ENCODE measurements around the gene PCDHGA8. TPM values are rescaled to one million over a fixed set of nuclear protein-coding genes. Genes with fewer than 3 reads are reported as not detected.

The PCDHGA8 gene
- total RNA-seq, 1 experiment from 2014 or later: 2.2 TPM

DNA sequence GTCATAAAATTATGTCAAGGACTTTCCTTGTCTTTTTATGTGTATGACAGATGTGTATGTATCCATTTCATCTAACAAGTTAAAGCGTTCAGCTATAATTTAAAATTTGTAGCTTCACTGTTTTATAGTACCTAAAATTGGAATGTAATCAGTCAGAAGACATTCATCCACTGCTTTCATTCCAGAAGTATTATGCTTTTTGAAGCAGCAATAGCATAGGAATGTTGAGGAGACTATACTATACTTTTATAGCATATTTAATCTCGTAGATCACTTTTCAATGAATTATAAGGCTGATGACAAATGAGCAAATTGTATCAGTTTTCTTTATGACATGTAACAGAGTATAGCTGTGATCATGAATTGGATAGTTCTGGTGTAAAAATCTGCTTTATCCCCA lies 44.8 kb downstream of the PCDHGA8 start:
- no TSS peak for BruUV-seq (replicated peaks)
- H3K4me3 ChIP-seq (ENCODE audit: low read depth, low read length, poor library complexity, severe bottlenecking): no peak overlapping the region
- intact Hi-C loops (cut with micrococcal nuclease; ENCODE audit: unreplicated experiment): no loop called here
- peaks cover 11% of the 10 kb centered on the region for H3K9me3 ChIP-seq (ENCODE audit: low read depth, low read length, poor library complexity, severe bottlenecking)
- H3K27ac ChIP-seq (ENCODE audit: low read depth, low read length, poor library complexity, severe bottlenecking): no peak overlapping the region
- peaks cover 8% of the 10 kb centered on the region for H3K36me3 ChIP-seq (ENCODE audit: insufficient read depth, low read length, poor library complexity, severe bottlenecking)
- CTCF ChIA-PET: no interaction called here
- no peaks in the 10 kb centered on the region for H3K4me1 ChIP-seq (ENCODE audit: insufficient read depth, low read length, poor library complexity, severe bottlenecking)
- no peak for DNase-seq (ENCODE audit: low spot score)
- TF ChIP-seq EZH2 (IDR thresholded peaks at IDR 0.05; ENCODE audit: borderline replicate concordance, low read depth, low read length, poor library complexity, severe bottlenecking): no peak
- TF ChIP-seq, protein P1, sequence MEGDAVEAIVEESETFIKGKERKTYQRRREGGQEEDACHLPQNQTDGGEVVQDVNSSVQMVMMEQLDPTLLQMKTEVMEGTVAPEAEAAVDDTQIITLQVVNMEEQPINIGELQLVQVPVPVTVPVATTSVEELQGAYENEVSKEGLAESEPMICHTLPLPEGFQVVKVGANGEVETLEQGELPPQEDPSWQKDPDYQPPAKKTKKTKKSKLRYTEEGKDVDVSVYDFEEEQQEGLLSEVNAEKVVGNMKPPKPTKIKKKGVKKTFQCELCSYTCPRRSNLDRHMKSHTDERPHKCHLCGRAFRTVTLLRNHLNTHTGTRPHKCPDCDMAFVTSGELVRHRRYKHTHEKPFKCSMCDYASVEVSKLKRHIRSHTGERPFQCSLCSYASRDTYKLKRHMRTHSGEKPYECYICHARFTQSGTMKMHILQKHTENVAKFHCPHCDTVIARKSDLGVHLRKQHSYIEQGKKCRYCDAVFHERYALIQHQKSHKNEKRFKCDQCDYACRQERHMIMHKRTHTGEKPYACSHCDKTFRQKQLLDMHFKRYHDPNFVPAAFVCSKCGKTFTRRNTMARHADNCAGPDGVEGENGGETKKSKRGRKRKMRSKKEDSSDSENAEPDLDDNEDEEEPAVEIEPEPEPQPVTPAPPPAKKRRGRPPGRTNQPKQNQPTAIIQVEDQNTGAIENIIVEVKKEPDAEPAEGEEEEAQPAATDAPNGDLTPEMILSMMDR (conservative IDR thresholded peaks at IDR 0.05; ENCODE audit: low read depth, low read length): no peak
- H3K27me3 ChIP-seq (replicated peaks; ENCODE audit: insufficient read depth, low read depth, low read length, poor library complexity): no peaks in the 10 kb centered on the region
- POLR2A ChIA-PET (ENCODE audit: low non-redundant PET): no interaction called here

DNA sequence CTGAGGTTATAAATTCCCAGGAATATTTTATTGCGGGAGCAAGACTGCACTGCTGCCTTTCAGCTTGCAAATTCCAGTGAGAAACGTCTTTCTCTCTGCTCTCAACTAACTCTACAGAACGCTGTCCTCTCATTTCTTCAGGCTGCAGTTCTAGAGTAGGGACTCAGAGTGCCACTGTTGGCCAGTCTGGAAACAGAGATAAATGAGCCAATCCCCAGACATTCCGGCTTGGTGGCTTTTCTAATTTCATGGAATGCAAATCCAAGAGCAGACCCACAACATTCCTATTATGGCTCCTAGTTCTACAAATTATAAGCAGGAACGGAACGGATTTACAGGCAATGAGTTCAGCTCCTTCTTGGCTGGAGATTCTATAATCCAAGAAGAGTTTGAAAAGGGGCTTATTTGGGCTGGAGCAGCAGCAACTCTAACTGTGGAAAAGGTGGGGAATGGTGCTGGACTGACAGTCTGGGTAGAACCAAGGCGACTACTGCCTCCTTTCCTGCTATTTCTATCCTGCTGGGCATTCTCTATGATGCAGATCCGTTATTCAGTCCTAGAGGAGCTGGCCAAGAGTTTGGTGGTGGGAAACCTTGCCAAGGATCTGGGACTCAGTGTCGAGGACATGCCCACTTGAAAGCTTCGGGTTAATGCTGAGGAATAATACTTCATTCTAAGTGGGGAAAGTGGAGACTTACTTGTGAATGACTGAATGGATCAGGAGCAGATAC lies 47.1 kb downstream of the PCDHGA8 start:
- BruUV-seq (replicated peaks): no TSS peak
- no peak for DNase-seq (ENCODE audit: low spot score)
- TF ChIP-seq, protein P1 (conservative IDR thresholded peaks at IDR 0.05; ENCODE audit: low read depth, low read length): no peak
- TF ChIP-seq EZH2 (IDR thresholded peaks at IDR 0.05; ENCODE audit: borderline replicate concordance, low read depth, low read length, poor library complexity, severe bottlenecking): no peak
- CTCF ChIA-PET: interaction anchor here (0.7 kb wide), 1 partner anchor 54 kb away, joined by 5 read pairs; no protein-coding TSS in a partner anchor
- intact Hi-C loops (cut with micrococcal nuclease; ENCODE audit: unreplicated experiment): no loop called here
- no peaks in the 10 kb centered on the region for H3K4me1 ChIP-seq (ENCODE audit: insufficient read depth, low read length, poor library complexity, severe bottlenecking)
- H3K36me3 ChIP-seq (ENCODE audit: insufficient read depth, low read length, poor library complexity, severe bottlenecking): no peaks in the 10 kb centered on the region
- H3K9me3 ChIP-seq (ENCODE audit: low read depth, low read length, poor library complexity, severe bottlenecking): peaks cover 11% of the 10 kb centered on the region
- H3K27me3 ChIP-seq (replicated peaks; ENCODE audit: insufficient read depth, low read depth, low read length, poor library complexity): no peaks in the 10 kb centered on the region
- no peak overlapping the region for H3K4me3 ChIP-seq (ENCODE audit: low read depth, low read length, poor library complexity, severe bottlenecking)
- H3K27ac ChIP-seq (ENCODE audit: low read depth, low read length, poor library complexity, severe bottlenecking): no peak overlapping the region
- POLR2A ChIA-PET (ENCODE audit: low non-redundant PET): no interaction called here

DNA sequence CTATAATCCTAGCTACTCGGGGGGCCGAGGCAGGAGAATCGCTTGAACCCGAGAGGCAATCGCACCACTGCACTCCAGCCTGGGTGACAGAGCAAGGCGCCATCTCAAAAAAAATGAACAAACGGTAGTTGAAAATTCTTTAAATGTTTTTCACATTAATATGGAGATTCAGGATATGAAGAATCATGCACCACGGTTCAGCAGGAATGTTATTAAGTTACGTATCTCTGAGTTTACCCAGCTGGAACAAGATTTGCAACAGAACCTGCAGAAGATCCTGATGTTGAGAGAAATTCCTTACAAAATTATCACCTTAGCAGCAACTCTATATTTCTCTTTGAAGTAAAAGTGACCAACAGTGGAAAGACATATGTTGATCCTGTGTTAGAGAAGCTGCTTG lies 47.9 kb downstream of the PCDHGA8 start:
- ChIA-PET POLR2A (ENCODE audit: low non-redundant PET) (no interaction called here), CTCF (no interaction called here)
- no peak for DNase-seq (ENCODE audit: low spot score)
- intact Hi-C loops (cut with micrococcal nuclease; ENCODE audit: unreplicated experiment): no loop called here
- Histone ChIP-seq H3K4me3 (ENCODE audit: low read depth, low read length, poor library complexity, severe bottlenecking) (no peak overlapping the region), H3K36me3 (ENCODE audit: insufficient read depth, low read length, poor library complexity, severe bottlenecking) (no peaks in the 10 kb centered on the region), H3K27me3 (replicated peaks; ENCODE audit: insufficient read depth, low read depth, low read length, poor library complexity) (no peaks in the 10 kb centered on the region), H3K27ac (ENCODE audit: low read depth, low read length, poor library complexity, severe bottlenecking) (no peak overlapping the region), H3K4me1 (ENCODE audit: insufficient read depth, low read length, poor library complexity, severe bottlenecking) (no peaks in the 10 kb centered on the region), H3K9me3 (ENCODE audit: low read depth, low read length, poor library complexity, severe bottlenecking) (peaks cover 13% of the 10 kb centered on the region)
- TF ChIP-seq, protein P1 (conservative IDR thresholded peaks at IDR 0.05; ENCODE audit: low read depth, low read length): no peak
- TF ChIP-seq EZH2 (IDR thresholded peaks at IDR 0.05; ENCODE audit: borderline replicate concordance, low read depth, low read length, poor library complexity, severe bottlenecking): no peak
- no TSS peak for BruUV-seq (replicated peaks)
